GM18519 (cell line): ENCODE measurements around the gene BANP.
"Not testable (repeated sequence)": the region's sequence is repeated elsewhere in the genome, so short reads cannot be mapped to it uniquely, and the experiment has no call there.

Source experiments
- ATAC-seq: cut with Tn5 transposase; IDR thresholded peaks from one replicate; pipeline ENCODE4 v1.9.1; 2021; ENCODE audit warnings: mild to moderate bottlenecking, moderate library complexity; ENCODE audit not compliant: unreplicated experiment, low FRiP score

Gene BANP

GRCh38 chr16:87926246-87927194, 24.7 kb upstream of the BANP start:
- no peak for ATAC-seq

GRCh38 chr16:87927195-87927562, 24.1 kb upstream of the BANP start:
- ATAC-seq, result no peak

DNA sequence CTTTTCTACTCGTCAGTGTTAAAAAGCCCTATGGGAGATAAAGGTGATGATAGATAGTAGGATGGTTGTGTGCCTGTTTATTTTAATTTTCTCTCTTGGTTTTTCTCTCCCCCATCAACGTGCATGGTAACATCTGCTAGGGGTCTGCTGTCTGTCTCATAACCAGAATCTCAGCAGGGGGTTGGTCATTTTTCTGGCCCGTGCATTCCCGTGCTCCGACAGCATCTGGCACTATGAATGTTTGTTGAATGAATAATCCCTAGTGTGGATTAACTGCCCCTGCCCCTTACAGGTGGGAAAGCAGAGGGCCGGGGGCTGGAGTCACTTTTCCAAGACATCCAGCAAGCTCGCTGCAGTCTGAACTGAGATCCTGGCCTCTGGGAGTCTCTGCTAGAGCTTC, 21.2 kb upstream of the BANP start:
- no peak for ATAC-seq

DNA sequence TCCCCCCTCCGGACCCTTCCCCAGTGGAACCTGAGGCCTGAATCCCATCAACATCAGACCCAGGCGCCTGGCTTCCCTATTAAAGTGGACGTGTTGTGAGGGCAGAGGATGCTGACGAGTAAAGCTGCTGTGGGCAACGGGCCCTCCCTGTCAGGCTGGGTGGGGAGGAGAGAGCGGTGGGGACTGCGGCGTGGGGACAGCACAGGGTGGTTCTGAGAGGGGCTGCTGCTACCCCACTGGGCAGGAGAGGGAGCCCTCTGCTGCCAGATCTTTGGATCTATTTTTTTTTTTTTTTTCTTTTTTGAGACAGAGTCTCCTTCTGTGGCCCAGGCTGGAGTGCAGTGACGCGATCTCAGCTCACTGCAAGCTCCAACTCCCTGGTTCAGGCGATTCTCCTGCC, 20.8 kb upstream of the BANP start:
- no peak for ATAC-seq

DNA sequence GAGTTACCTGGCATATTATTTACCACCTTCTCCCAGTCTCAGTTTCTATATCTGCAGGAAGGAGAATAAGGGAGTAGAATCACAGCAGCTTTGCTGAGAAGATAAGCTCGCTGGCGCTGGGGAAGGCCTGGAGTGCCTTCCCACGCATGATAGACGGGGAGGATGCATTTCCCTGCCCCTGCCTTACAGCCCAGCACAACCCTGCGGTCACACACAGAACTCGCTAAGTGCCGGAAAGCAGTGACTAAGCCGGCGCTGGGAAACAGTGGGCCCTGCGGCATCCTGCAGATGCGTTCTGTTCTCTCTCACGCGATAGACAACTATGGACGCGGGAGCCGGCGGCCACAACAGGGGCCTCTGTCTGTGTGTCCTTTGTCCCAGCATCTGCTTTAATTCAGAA, 19.7 kb upstream of the BANP start:
- ATAC-seq, result no peak

DNA sequence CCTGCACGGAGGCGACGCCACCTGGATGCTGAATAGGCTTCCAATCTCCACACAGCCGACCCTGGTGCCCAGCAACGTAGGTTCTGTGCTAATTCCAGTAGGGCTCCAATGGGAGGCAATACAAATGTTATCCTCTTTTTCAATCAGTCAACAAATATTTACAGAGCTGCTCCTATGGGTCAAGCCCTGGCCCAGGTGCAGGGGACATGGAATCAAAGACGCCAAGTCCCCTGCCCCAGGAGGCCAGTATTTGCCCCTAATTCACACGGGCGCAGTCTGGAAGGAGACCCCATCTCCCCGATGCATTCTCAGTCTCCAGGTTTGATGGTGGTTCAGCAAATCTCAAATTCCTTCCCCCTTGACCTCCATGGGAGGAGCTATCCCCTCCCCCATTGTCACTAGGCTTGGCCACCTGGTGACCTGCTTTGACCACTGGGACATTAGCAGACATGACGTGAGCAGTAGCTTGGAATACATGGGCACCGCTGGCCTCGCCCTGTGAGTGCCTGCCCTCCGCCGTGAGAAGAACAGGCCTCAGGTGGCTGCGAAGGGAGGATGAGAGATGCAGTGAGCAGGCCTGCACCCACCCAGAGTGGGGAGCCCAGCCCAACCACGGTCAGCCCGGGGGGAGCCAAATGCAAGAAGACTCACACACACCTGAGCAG, 18.6 kb upstream of the BANP start:
- ATAC-seq, result not testable (repeated sequence)

DNA sequence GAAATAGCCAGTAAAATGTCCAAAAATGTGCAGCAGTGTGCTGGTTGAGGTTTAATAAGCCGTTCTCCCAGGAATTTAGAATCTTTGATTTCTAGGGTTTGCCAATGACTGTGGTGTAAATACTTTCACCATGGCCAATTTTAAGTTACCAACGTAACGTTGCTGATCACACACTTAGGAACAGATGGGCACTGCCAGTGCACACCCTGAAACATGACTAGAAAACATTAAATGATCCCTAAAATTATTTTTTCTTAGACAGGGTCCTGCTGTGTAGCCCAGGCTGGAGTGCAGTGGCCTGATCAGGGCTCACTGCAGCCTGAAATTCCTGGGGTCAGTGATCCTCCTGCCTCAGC, 18.1 kb upstream of the BANP start:
- no peak for ATAC-seq

- not testable (repeated sequence) for ATAC-seq
These were observed 16.3 kb upstream of the BANP start for GRCh38 chr16:87934752-87935425.

GRCh38 chr16:87936016-87936374, 15.2 kb upstream of the BANP start:
- not testable (repeated sequence) for ATAC-seq

- ATAC-seq, result no peak
These were observed 14.6 kb upstream of the BANP start, which contains the start of gene CA5A for GRCh38 chr16:87936375-87937230. Gene CA5A, minus strand, starts transcription at chr16:87936529. Its CDS starts 79 bp downstream, at chr16:87936450.

DNA sequence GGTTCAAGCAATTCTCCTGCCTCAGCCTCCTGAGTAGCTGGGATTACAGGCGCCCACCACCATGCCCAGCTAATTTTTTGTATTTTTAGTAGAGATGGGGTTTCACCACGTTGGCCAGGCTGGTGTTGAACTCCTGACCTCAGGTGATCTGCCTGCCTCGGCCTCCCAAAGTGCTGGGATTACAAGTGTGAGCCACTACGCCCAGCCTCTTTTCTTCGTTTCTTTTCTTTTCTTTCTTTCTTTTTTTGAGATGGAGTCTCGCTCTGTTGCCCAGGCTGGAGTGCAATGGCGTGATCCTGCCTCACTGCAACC, 14.0 kb upstream of the BANP start:
- not testable (repeated sequence) for ATAC-seq

GRCh38 chr16:87938412-87938949, 12.8 kb upstream of the BANP start:
- no peak for ATAC-seq

GRCh38 chr16:87939562-87940423, 11.4 kb upstream of the BANP start:
- ATAC-seq, result no peak

- ATAC-seq, result no peak
These were observed 8.6 kb upstream of the BANP start for GRCh38 chr16:87942680-87943079.

DNA sequence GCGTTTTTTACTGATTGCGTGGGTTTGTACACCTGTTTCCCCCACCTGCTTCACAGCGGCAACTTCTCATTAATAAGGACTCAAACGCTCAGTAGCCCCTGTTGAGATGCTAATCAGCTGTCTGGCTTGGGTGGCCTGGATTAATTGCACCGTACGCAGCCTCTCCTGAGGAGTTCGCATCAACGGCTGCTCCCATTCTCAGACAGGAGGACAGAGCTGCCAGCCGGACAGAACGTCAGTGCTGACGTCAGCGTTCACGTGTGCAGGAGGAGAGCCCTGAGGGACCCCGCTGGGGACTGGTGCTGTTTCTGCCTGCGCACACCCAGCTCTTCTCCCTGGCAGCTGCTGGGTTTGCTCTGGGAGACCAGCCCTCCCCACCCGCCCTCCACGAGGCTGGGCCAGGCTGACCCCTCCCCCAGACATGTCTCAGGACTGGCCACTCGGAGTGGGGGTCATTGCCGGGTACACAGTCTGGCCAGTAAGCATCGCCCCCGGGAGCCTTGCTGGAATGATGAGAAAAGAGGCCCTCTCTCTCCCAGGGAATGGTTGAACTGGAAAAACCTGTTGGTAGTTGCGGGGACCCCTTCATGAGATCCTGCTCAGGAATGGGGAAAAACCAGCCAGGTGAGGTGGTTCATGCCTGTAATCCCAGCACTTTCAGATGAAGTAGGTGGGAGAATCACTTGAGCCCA, 5.7 kb upstream of the BANP start:
- no peak for ATAC-seq

DNA sequence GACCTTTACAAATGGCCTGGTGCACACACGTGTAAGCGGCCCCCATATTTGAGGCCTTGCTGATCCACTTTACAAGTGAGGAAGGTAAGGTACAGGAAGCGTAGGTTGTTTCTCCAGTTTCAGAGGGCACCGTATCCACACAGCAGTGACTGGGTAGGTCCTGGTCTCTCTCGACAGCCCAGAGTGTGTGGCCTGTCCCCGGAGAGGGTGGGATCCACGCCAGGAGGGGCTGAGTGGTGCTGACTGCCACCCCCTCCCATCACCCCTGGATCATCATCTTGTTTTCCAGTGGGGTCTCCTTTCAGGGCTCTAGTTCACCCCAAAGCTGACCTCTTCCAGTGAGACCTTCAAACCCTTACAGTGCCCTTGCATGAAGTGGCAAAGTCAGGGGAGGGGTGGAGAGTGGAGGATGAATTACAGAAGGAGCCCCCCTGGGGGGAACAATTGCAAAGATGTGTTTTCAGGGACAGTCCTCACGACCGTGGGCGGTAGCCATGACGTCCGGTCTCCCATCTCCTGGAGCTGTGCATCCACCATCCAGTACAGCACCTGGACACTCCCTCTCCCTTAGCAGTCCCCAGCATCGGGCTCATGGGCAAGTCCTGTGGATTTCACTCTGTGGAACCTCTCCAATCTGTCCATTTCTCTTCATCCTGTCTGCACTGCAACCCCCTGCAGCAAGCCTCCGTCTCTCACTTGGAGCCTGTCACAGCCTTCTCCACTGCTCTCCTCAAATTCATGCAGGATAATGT, 4.5 kb upstream of the BANP start:
- ATAC-seq, result no peak

DNA sequence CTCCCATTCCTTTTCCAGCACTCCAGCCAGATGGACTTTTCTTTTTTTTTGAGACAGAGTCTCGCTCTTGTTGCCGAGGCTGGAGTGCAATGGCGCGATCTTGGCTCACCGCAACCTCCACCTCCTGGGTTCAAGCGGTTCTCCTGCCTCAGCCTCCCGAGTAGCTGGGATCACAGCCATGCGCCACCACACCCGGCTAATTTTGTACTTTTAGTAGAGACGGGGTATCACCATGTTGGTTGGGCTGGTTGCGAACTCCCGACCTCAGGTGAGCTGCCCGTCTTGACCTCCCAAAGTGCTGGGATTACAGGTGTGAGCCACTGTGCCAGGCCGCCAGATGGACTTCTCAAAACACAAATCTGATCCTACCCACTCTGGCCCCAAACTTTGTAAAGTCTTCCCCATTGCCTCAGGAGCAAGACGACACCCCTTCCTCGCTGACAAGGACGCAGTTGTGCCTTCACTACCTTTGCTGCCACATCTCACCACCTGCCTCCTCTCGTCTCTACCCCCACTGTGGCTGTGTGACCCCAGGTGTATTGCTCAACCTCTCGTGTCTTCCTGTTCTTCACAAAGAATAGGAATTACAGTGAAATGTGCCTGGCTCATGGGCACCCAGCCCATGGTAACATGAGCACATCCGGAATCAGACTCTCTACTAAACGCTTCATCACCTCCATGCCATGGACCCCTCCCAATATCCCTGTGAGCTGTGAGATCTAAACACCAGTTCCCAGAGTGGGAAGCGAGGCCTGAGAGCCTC, 3.7 kb upstream of the BANP start:
- no peak for ATAC-seq
